Keratinocyte (primary cell): ENCODE measurements around the gene TAPT1.

Source experiments
- EZH2 ChIP-seq: IDR thresholded peaks from one replicate; pipeline ENCODE4 v1.6.1; 2012; ENCODE audit warnings: inconsistent platforms, mild to moderate bottlenecking, low read length, moderate library complexity
- TF ChIP-seq, protein P1 (sequence below), 3 experiments: IDR thresholded peaks in 1 of 3; conservative IDR thresholded peaks in 1 of 3; optimal IDR thresholded peaks in 1 of 3; 2 replicates in 2 of 3; 3 replicates in 1 of 3; pipeline versions ENCODE3 to v1.5.1; 2011; ENCODE audit warnings: low read length in 3 of 3, mild to moderate bottlenecking in 3 of 3, moderate library complexity in 2 of 3, control low read depth in 1 of 3, inconsistent platforms in 1 of 3; ENCODE audit not compliant: insufficient read depth in 2 of 3; ENCODE audit errors: extremely low read depth in 1 of 3

DNA sequence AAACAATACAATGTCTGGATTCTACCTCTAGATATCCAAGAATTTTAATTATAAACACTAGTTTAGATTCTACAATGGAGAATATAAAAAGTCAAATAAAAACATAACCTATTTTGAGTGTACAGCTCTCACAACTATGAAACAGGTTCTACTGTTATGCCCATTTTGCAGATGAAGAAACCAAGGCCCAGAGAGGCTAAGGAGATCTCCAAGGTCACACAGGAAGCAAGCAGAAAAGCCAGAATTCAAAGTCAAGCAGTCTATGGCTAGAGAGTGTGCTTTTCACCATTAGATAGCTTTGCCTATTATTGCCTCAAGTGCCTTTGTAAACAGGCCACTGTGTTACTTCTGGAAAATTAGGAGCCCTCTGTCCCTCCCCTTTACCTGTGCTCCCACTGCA is 7.3 kb downstream of the TAPT1 start:
- TF ChIP-seq, protein P1, sequence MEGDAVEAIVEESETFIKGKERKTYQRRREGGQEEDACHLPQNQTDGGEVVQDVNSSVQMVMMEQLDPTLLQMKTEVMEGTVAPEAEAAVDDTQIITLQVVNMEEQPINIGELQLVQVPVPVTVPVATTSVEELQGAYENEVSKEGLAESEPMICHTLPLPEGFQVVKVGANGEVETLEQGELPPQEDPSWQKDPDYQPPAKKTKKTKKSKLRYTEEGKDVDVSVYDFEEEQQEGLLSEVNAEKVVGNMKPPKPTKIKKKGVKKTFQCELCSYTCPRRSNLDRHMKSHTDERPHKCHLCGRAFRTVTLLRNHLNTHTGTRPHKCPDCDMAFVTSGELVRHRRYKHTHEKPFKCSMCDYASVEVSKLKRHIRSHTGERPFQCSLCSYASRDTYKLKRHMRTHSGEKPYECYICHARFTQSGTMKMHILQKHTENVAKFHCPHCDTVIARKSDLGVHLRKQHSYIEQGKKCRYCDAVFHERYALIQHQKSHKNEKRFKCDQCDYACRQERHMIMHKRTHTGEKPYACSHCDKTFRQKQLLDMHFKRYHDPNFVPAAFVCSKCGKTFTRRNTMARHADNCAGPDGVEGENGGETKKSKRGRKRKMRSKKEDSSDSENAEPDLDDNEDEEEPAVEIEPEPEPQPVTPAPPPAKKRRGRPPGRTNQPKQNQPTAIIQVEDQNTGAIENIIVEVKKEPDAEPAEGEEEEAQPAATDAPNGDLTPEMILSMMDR (optimal IDR thresholded peaks at IDR 0.05 in 1 of 3, IDR thresholded peaks at IDR 0.05 in 1 of 3, conservative IDR thresholded peaks at IDR 0.05 in 1 of 3; ENCODE audit: extremely low read depth in 1 of 3, insufficient read depth in 2 of 3, low read length in 3 of 3) = no peak
- TF ChIP-seq EZH2 = no peak
